GM10248 (cell line): Measurements from ENCODE around the gene CHP1.
"Not testable (repeated sequence)": the region's sequence is repeated elsewhere in the genome, so short reads cannot be mapped to it uniquely, and the experiment has no call there.

ENCODE experiments used
- CTCF ChIA-PET: fragments of 300-600 bp; sonication (Branson Sonifier 250); formaldehyde crosslinking; extraction: SDS; loops from one replicate; lab custom pipeline; 2021; ENCODE audit warnings: antibody characterized with exemption; lab: Yijun Ruan, JAX
- POLR2A ChIA-PET: fragments of 350-650 bp; sonication (Branson Sonifier 250); formaldehyde crosslinking; extraction: SDS; loops from one replicate; lab custom pipeline; 2020; ENCODE audit warnings: antibody characterized with exemption; lab: Yijun Ruan, JAX
- DNase-seq: peaks from one replicate; pipeline ENCODE4 v3.0.0; 2012; ENCODE audit errors: extremely low spot score
- CTCF ChIP-seq: IDR thresholded peaks from 2 replicates; pipeline ENCODE4 v1.5.1; 2012; ENCODE audit warnings: mild to moderate bottlenecking, low read depth; ENCODE audit errors: extremely low read depth, missing control alignments, control extremely low read depth

The CHP1 gene

GRCh38 chr15:41231422-41232226 is 556 bp downstream of the CHP1 start:
- POLR2A ChIA-PET = interaction anchor here (0.6 to 0.7 kb wide), 2 partner anchors 116 to 360 kb away, joined by 3 to 5 read pairs; no protein-coding TSS in a partner anchor
- CTCF ChIA-PET = interaction anchor here (0.7 to 3.7 kb wide), 28 partner anchors 9 to 337 kb away, joined by 3 to 22 read pairs (median 4); partner anchors contain the start of genes INO80 and VPS18
- no peak for TF ChIP-seq CTCF
- no peak for DNase-seq

DNA sequence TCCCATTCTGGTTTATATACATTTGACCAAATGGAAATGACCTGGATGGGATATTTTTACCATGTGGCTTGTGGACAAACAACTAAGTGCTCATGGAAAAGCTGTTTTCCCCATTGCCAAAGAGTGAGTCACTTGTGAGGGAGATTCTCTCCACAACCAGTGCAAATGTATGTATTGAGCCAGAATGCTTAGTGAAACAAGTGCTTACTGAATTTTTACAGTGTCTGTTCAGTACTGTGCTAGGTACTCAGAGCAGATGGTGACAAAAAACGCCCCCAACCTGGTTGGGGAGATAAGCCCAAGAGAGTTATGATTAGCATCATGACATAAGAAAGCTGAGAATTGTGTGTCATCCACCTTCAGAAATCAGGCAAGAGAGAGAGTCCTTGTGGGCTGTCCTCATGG is 2.3 kb downstream of the CHP1 start:
- no peak for TF ChIP-seq CTCF
- DNase-seq = no peak
- ChIA-PET CTCF (interaction anchor here (0.9 to 1.3 kb wide), 4 partner anchors 10 to 291 kb away, joined by 3 to 5 read pairs (median 3); no protein-coding TSS in a partner anchor), POLR2A (no interaction called here)

GRCh38 chr15:41235228-41235627 is 4.2 kb downstream of the CHP1 start:
- CTCF ChIA-PET, DNase-seq, POLR2A ChIA-PET: not testable (repeated sequence)

- POLR2A ChIA-PET = no interaction called here
- CTCF ChIA-PET = interaction anchor here (0.8 to 1.7 kb wide), 2 partner anchors 11 to 97 kb away, joined by 3 to 4 read pairs; partner anchors contain the start of genes NUSAP1 and OIP5
- no peak for DNase-seq
- TF ChIP-seq CTCF = no peak
These were observed 4.9 kb downstream of the CHP1 start for GRCh38 chr15:41235929-41236328.

DNA sequence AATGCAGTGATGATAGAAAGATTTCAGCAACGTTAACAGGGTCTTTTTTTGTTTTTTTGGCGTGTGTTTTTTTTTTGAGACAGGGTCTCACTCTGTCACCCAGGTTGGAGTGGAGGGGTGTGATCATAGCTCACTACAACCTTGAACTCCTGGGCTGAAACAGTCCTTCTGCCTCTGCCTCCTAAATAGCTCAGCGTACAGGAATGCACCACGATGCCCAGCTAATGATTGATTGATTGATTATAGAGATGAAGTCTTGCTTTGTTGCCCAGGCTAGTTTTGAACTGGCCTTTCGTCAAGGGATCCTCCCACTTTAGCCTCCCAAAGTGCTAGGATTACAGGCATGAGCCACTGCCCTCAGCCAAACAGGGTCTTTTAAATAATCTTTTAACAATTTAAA is 7.0 kb downstream of the CHP1 start:
- DNase-seq = no peak
- ChIA-PET POLR2A (no interaction called here), CTCF (interaction anchor here (0.9 to 1.4 kb wide), 2 partner anchors 9 to 94 kb away, joined by 3 read pairs; partner anchors contain the start of genes NUSAP1 and OIP5)
- no peak for TF ChIP-seq CTCF

DNA sequence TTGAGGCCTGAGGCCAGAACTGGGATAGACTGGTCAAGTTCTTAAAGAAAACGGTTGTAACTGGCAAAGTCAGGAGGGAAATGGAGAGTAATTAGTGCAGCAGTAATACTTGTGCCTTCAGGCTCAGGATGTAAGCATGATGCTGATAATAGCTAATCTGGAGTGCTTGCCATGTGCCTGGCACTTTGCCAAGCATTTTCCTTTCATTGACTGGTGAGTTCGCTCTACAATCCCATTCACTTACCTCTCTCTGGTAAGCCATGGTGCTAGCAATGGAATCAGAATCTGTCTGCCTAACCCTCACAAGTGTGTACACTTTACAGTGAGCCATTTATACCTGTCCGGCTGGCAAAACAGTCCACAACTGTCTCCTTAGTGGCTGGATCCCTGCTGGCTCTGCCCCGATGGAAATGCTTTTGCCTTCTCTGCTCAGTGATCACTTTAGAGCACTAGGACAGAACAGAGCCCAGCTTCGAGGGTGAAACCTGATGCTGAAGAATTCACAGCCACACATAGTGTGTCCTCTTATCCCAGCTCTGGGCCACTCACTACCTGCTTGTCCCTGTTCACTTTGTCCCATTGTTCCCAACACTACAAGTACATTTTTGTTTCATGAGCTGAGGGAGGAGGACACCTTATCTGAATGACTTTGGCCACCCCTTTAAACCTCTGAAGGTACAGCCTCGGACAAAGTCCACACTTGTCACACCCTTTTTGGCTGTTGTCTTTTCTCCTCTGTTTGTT is 10.3 kb downstream of the CHP1 start:
- CTCF ChIA-PET = interaction anchor here (4.4 kb wide), 1 partner anchor 11 kb away, joined by 22 read pairs; the partner anchor contains the start of genes CHP1 and EXD1
- POLR2A ChIA-PET = no interaction called here
- no peak for DNase-seq
- TF ChIP-seq CTCF = no peak

DNA sequence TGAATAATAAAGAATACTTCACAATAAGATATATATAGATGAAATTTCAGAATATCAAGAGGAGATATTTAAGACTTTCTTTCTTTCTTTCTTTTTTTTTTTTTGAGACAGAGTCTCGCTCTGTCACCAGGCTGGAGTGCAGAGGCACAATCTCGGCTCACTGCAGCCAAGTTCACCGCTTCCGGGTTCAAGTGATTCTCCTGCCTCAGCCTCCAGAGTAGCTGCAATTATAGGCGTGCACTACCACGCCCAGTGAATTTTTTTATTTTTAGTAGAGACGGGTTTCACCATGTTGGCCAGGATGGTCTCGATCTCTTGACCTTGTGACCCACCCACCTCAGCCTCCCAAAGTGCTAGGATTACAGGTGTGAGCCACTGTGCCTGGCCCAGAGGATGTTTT is 19.7 kb downstream of the CHP1 start:
- DNase-seq, POLR2A ChIA-PET, CTCF ChIA-PET: not testable (repeated sequence)
